OCI-LY1 (cell line): ENCODE data around the gene CT45A7.
"Not testable (repeated sequence)": the region's sequence is repeated elsewhere in the genome, so short reads cannot be mapped to it uniquely, and the experiment has no call there.

Experiments
- H2AFZ ChIP-seq: fragments of 200-600 bp; sonication (generic), shearing (Covaris generic); 2 replicates; pipeline ENCODE4 v1.6.0; 2014; ENCODE audit warnings: antibody characterized with exemption, mild to moderate bottlenecking, low read length
- H3F3A ChIP-seq: fragments of 200-600 bp; sonication (generic), shearing (Covaris generic); 2 replicates; pipeline ENCODE4 v1.6.0; 2014; ENCODE audit warnings: mild to moderate bottlenecking, antibody characterized with exemption, low read length, moderate library complexity; ENCODE audit not compliant: insufficient read depth
- H3K27ac ChIP-seq: fragments of 200-600 bp; sonication (generic); 2 replicates; pipeline ENCODE4 v1.5.1; 2014; ENCODE audit warnings: low read length, mixed run types, mild to moderate bottlenecking, low read depth; ENCODE audit not compliant: poor library complexity, severe bottlenecking
- H3K27me3 ChIP-seq: fragments of 200-600 bp; sonication (generic); 2 replicates; pipeline ENCODE4 v1.6.0; 2014; ENCODE audit warnings: antibody characterized with exemption, mild to moderate bottlenecking, low read length, moderate library complexity; ENCODE audit not compliant: insufficient read depth
- H3K36me3 ChIP-seq: fragments of 200-600 bp; sonication (generic); 2 replicates; pipeline ENCODE4 v1.6.1; 2014; ENCODE audit warnings: mild to moderate bottlenecking, antibody characterized with exemption, low read length, moderate library complexity, mixed read lengths; ENCODE audit not compliant: insufficient read depth
- H3K4me1 ChIP-seq: fragments of 200-600 bp; sonication (generic); 2 replicates; pipeline ENCODE4 v1.5.1; 2014; ENCODE audit warnings: mild to moderate bottlenecking, low read length, moderate library complexity; ENCODE audit not compliant: insufficient read depth, severe bottlenecking
- H3K4me2 ChIP-seq: fragments of 200-600 bp; sonication (generic), shearing (Covaris generic); 2 replicates; pipeline ENCODE4 v1.6.1; 2014; ENCODE audit warnings: low read length
- H3K4me3 ChIP-seq: fragments of 200-600 bp; sonication (generic); 2 replicates; pipeline ENCODE4 v1.5.1; 2014; ENCODE audit warnings: low read length, low read depth, mild to moderate bottlenecking, mixed read lengths; ENCODE audit not compliant: poor library complexity, severe bottlenecking
- H3K79me2 ChIP-seq: fragments of 200-600 bp; shearing (Covaris generic); 2 replicates; pipeline ENCODE4 v1.6.1; 2016; ENCODE audit warnings: mixed run types, low read length, mixed read lengths; ENCODE audit not compliant: insufficient read depth
- H3K9ac ChIP-seq: fragments of 200-600 bp; sonication (generic), shearing (Covaris generic); 2 replicates; pipeline ENCODE4 v1.6.1; 2014; ENCODE audit warnings: mild to moderate bottlenecking, low read length, mixed read lengths
- H3K9me2 ChIP-seq: fragments of 200-600 bp; sonication (generic), shearing (Covaris generic); 2 replicates; pipeline ENCODE4 v1.6.1; 2014; ENCODE audit warnings: low read depth, mild to moderate bottlenecking, low read length, mixed read lengths
- H3K9me3 ChIP-seq: fragments of 200-600 bp; shearing (Covaris generic); 2 replicates; pipeline ENCODE4 v1.6.1; 2014; ENCODE audit warnings: low read length, mixed read lengths
- H4K20me1 ChIP-seq: fragments of 200-600 bp; sonication (generic), shearing (Covaris generic); 2 replicates; pipeline ENCODE4 v1.6.0; 2016; ENCODE audit warnings: mild to moderate bottlenecking, low read length; ENCODE audit not compliant: insufficient read depth

Gene CT45A7

GRCh38 chrX:135837180-135837579 lies at the start of gene CT45A7:
Gene CT45A7, minus strand, starts transcription at chrX:135837280. Its CDS starts 3,747 bp downstream, at chrX:135833533.
- not testable (repeated sequence) for H4K20me1 ChIP-seq, H3K4me2 ChIP-seq, H3K9me2 ChIP-seq, H3K9ac ChIP-seq, H3K9me3 ChIP-seq, H3K27me3 ChIP-seq, H3K79me2 ChIP-seq, H2AFZ ChIP-seq, H3K36me3 ChIP-seq, H3K27ac ChIP-seq, H3K4me3 ChIP-seq, H3F3A ChIP-seq, H3K4me1 ChIP-seq

GRCh38 chrX:135882741-135883140 lies 45.7 kb upstream of the CT45A7 start:
- H2AFZ ChIP-seq, H3K27me3 ChIP-seq, H3K79me2 ChIP-seq: not testable (repeated sequence)

GRCh38 chrX:135871712-135872111 lies 34.6 kb upstream of the CT45A7 start, which contains the start of gene CT45A9:
Gene CT45A9, minus strand, starts transcription at chrX:135871812. Its CDS starts 3,751 bp downstream, at chrX:135868061.
- not testable (repeated sequence) for H3K27me3 ChIP-seq, H3K9me3 ChIP-seq, H3K27ac ChIP-seq, H3K79me2 ChIP-seq, H3K36me3 ChIP-seq, H3K4me1 ChIP-seq, H3K4me2 ChIP-seq, H3K9ac ChIP-seq, H2AFZ ChIP-seq, H3K9me2 ChIP-seq, H3F3A ChIP-seq, H4K20me1 ChIP-seq, H3K4me3 ChIP-seq

More at GRCh38 chrX:135882741-135883140, 45.7 kb upstream of the CT45A7 start:
- H3K9ac ChIP-seq, H3K4me3 ChIP-seq, H3K36me3 ChIP-seq, H3K4me2 ChIP-seq, H3K9me2 ChIP-seq, H4K20me1 ChIP-seq, H3K4me1 ChIP-seq, H3F3A ChIP-seq, H3K27ac ChIP-seq, H3K9me3 ChIP-seq: not testable (repeated sequence)

- not testable (repeated sequence) for H3K4me3 ChIP-seq, H3K4me1 ChIP-seq, H3K9me3 ChIP-seq, H3K27ac ChIP-seq, H3K79me2 ChIP-seq, H3F3A ChIP-seq, H3K27me3 ChIP-seq, H3K36me3 ChIP-seq, H3K9me2 ChIP-seq, H3K4me2 ChIP-seq, H3K9ac ChIP-seq, H2AFZ ChIP-seq, H4K20me1 ChIP-seq
Observed at GRCh38 chrX:135854438-135854837, 17.4 kb upstream of the CT45A7 start, which contains the start of gene CT45A8. Gene CT45A8, minus strand, starts transcription at chrX:135854538. Its CDS starts 3,755 bp downstream, at chrX:135850783.

GRCh38 chrX:135819912-135820311 lies 17.2 kb downstream of the CT45A7 start, which contains the start of gene CT45A2:
Gene CT45A2, minus strand, starts transcription at chrX:135820012. Its CDS starts 3,747 bp downstream, at chrX:135816265.
- not testable (repeated sequence) for H3K9me3 ChIP-seq, H3K4me3 ChIP-seq, H3K4me2 ChIP-seq, H3F3A ChIP-seq, H2AFZ ChIP-seq, H3K27ac ChIP-seq, H3K9me2 ChIP-seq, H3K27me3 ChIP-seq, H4K20me1 ChIP-seq, H3K4me1 ChIP-seq, H3K36me3 ChIP-seq, H3K9ac ChIP-seq, H3K79me2 ChIP-seq

- not testable (repeated sequence) for H3K9me3 ChIP-seq, H4K20me1 ChIP-seq, H3K4me3 ChIP-seq
Observed at GRCh38 chrX:135802687-135803086, 34.4 kb downstream of the CT45A7 start, which contains the start of gene CT45A6. Gene CT45A6, minus strand, starts transcription at chrX:135802787. Its CDS starts 3,794 bp downstream, at chrX:135798993.

GRCh38 chrX:135785403-135785802 lies 51.7 kb downstream of the CT45A7 start, which contains the start of gene CT45A5:
Gene CT45A5, minus strand, starts transcription at chrX:135785503. Its CDS starts 3,774 bp downstream, at chrX:135781729.
- H3K27me3 ChIP-seq = not testable (repeated sequence)

More at GRCh38 chrX:135802687-135803086, 34.4 kb downstream of the CT45A7 start, which contains the start of gene CT45A6:
- not testable (repeated sequence) for H3F3A ChIP-seq, H3K9ac ChIP-seq, H3K79me2 ChIP-seq, H3K9me2 ChIP-seq, H2AFZ ChIP-seq, H3K36me3 ChIP-seq, H3K27ac ChIP-seq, H3K4me2 ChIP-seq, H3K4me1 ChIP-seq, H3K27me3 ChIP-seq

More at GRCh38 chrX:135785403-135785802, 51.7 kb downstream of the CT45A7 start, which contains the start of gene CT45A5:
- H2AFZ ChIP-seq, H3K4me2 ChIP-seq, H3K36me3 ChIP-seq, H3F3A ChIP-seq, H3K9ac ChIP-seq, H4K20me1 ChIP-seq, H3K4me3 ChIP-seq, H3K27ac ChIP-seq, H3K4me1 ChIP-seq, H3K9me3 ChIP-seq, H3K79me2 ChIP-seq, H3K9me2 ChIP-seq: not testable (repeated sequence)
